ENCODE results near the gene PATJ. TPM values are rescaled to one million over a fixed set of nuclear protein-coding genes. Genes with fewer than 3 reads are reported as not detected.
"Not testable (repeated sequence)": the region's sequence is repeated elsewhere in the genome, so short reads cannot be mapped to it uniquely, and the experiment has no call there.

Gene PATJ
- total RNA-seq, 1 donor from 2014 or later: 5.7 TPM

DNA sequence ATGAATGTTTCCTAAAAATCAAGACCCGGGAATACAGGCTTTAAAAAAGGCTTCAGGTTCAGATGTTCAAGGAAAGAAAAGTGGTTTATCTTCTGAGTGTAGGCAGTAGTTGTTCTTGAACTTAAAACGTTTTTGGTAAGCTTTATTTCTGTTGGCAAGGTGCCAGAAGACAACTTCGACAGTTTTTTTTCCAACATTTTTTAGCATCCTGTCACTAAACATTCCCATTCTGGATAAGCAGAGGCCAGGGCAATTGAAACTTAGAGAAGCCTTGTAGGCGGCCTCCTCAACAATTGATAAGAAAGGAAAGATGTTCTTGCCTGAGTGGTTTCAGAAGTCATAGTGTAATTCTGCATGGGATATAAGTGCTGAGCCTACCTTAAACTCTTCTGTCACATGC lies 66.7 kb downstream of the PATJ start:
- Histone ChIP-seq H3K36me3 (ENCODE audit: control insufficient read depth in 3 of 3, insufficient read depth in 3 of 3, low read length in 3 of 3) (no peaks in the 10 kb centered on the region), H3K9ac (ENCODE audit: low read depth in 1 of 3, low read length in 3 of 3) (no peak overlapping the region), H3K4me3 (ENCODE audit: low read length in 3 of 3) (no peak overlapping the region), H3K27ac (ENCODE audit: low read depth, low read length) (no peak overlapping the region), H3K27me3 (ENCODE audit: control insufficient read depth in 3 of 3, insufficient read depth in 3 of 3, low read length in 3 of 3) (no peaks in the 10 kb centered on the region), H3K4me1 (ENCODE audit: control insufficient read depth in 3 of 3, insufficient read depth in 3 of 3, low read length in 3 of 3) (no peaks in the 10 kb centered on the region), H3K9me3 (ENCODE audit: control insufficient read depth in 3 of 3, low read length in 3 of 3) (no peaks in the 10 kb centered on the region)

- no peak overlapping the region for H3K27ac ChIP-seq (ENCODE audit: low read depth, low read length)
- peaks cover 0 to 3% (median 0%) of the 10 kb centered on the region in 3 donors for H3K36me3 ChIP-seq (ENCODE audit: control insufficient read depth in 3 of 3, insufficient read depth in 3 of 3, low read length in 3 of 3)
- H3K9ac ChIP-seq (ENCODE audit: low read depth in 1 of 3, low read length in 3 of 3): no peak overlapping the region
- H3K4me1 ChIP-seq (ENCODE audit: control insufficient read depth in 3 of 3, insufficient read depth in 3 of 3, low read length in 3 of 3): no peaks in the 10 kb centered on the region
- no peak overlapping the region for H3K4me3 ChIP-seq (ENCODE audit: low read length in 3 of 3)
- no peaks in the 10 kb centered on the region for H3K9me3 ChIP-seq (ENCODE audit: control insufficient read depth in 3 of 3, low read length in 3 of 3)
- H3K27me3 ChIP-seq (ENCODE audit: control insufficient read depth in 3 of 3, insufficient read depth in 3 of 3, low read length in 3 of 3): no peaks in the 10 kb centered on the region
Observed at GRCh38 chr1:61812916-61813315, 70.6 kb downstream of the PATJ start.

DNA sequence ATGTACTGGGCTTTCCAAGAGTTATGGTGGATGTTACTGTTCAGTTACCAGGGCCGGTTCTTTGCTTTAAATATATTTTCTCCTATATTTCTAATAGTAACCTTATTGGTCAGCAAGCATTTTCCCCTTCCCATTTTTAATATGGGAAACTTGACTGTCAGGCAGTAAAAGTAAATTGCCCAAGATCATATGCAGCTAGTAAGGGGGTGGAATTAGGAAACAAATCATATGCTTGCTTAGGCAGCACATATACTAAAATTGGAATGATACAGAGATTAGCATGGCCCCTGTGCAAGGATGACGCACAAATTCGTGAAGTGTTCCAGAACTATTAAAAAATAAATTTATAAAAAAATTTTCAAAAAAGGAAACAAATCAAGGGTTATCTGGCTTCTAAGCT lies 73.9 kb downstream of the PATJ start:
- H3K27ac ChIP-seq (ENCODE audit: low read depth, low read length): no peak overlapping the region

DNA sequence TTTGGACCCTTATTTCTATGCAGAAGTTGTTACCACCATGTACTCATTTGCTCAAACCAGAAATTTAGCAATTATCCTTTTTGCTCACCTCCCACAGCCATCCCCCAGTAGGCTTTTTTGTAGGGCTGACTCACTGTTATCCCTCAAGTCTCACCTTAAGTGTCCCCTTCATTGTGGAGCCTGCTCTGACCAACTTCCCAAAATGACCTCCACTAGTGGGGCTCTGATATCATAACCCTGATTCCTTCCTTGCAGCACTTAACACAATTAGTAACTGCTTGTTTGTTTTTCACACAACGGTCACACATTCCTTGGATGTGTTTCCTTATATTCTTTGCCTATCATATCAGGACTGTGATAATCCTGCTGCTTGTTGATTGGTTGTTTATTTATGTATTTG lies 76.7 kb downstream of the PATJ start:
- no peak overlapping the region for H3K27ac ChIP-seq (ENCODE audit: low read depth, low read length)
- peaks cover 0 to 15% (median 0%) of the 10 kb centered on the region in 3 donors for H3K36me3 ChIP-seq (ENCODE audit: control insufficient read depth in 3 of 3, insufficient read depth in 3 of 3, low read length in 3 of 3)
- H3K9me3 ChIP-seq (ENCODE audit: control insufficient read depth in 3 of 3, low read length in 3 of 3): no peaks in the 10 kb centered on the region
- H3K27me3 ChIP-seq (ENCODE audit: control insufficient read depth in 3 of 3, insufficient read depth in 3 of 3, low read length in 3 of 3): no peaks in the 10 kb centered on the region
- no peaks in the 10 kb centered on the region for H3K4me1 ChIP-seq (ENCODE audit: control insufficient read depth in 3 of 3, insufficient read depth in 3 of 3, low read length in 3 of 3)
- no peak overlapping the region for H3K4me3 ChIP-seq (ENCODE audit: low read length in 3 of 3)
- no peak overlapping the region for H3K9ac ChIP-seq (ENCODE audit: low read depth in 1 of 3, low read length in 3 of 3)

More for the DNA sequence above, 73.9 kb downstream of the PATJ start:
- Histone ChIP-seq H3K9ac (ENCODE audit: low read depth in 1 of 3, low read length in 3 of 3) (no peak overlapping the region), H3K36me3 (ENCODE audit: control insufficient read depth in 3 of 3, insufficient read depth in 3 of 3, low read length in 3 of 3) (peaks cover 0 to 5% (median 0%) of the 10 kb centered on the region in 3 donors), H3K27me3 (ENCODE audit: control insufficient read depth in 3 of 3, insufficient read depth in 3 of 3, low read length in 3 of 3) (no peaks in the 10 kb centered on the region), H3K4me1 (ENCODE audit: control insufficient read depth in 3 of 3, insufficient read depth in 3 of 3, low read length in 3 of 3) (no peaks in the 10 kb centered on the region), H3K9me3 (ENCODE audit: control insufficient read depth in 3 of 3, low read length in 3 of 3) (no peaks in the 10 kb centered on the region), H3K4me3 (ENCODE audit: low read length in 3 of 3) (no peak overlapping the region)

GRCh38 chr1:61819421-61819820 lies 77.1 kb downstream of the PATJ start:
- no peak overlapping the region for H3K9ac ChIP-seq (ENCODE audit: low read depth in 1 of 3, low read length in 3 of 3)
- H3K27me3 ChIP-seq (ENCODE audit: control insufficient read depth in 3 of 3, insufficient read depth in 3 of 3, low read length in 3 of 3): no peaks in the 10 kb centered on the region
- no peak overlapping the region for H3K4me3 ChIP-seq (ENCODE audit: low read length in 3 of 3)
- H3K27ac ChIP-seq (ENCODE audit: low read depth, low read length): no peak overlapping the region
- H3K9me3 ChIP-seq (ENCODE audit: control insufficient read depth in 3 of 3, low read length in 3 of 3): no peaks in the 10 kb centered on the region
- H3K4me1 ChIP-seq (ENCODE audit: control insufficient read depth in 3 of 3, insufficient read depth in 3 of 3, low read length in 3 of 3): no peaks in the 10 kb centered on the region
- peaks cover 1 to 16% (median 2%) of the 10 kb centered on the region in 3 donors for H3K36me3 ChIP-seq (ENCODE audit: control insufficient read depth in 3 of 3, insufficient read depth in 3 of 3, low read length in 3 of 3)

DNA sequence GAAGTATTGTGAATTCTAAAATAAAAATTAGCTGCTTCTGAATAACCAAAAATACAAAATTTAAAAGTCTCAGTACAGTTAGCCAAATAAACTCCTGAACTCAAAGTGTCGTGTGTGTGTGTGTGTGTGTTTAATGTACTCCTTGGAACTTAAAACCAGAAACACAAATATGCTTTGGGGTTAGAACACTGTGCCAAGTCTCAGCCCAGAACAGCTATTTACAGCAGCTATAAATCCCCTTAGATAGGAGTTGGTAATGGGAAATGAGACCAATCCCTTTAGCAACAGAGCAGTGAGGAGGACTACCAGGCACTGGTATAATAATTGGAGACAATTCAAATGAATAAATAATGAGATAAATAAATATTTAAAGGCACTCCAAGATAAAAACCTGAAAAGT lies 83.1 kb downstream of the PATJ start:
- peaks cover 3 to 20% (median 10%) of the 10 kb centered on the region in 3 donors for H3K36me3 ChIP-seq (ENCODE audit: control insufficient read depth in 3 of 3, insufficient read depth in 3 of 3, low read length in 3 of 3)
- H3K9ac ChIP-seq (ENCODE audit: low read depth in 1 of 3, low read length in 3 of 3): no peak overlapping the region
- no peaks in the 10 kb centered on the region for H3K9me3 ChIP-seq (ENCODE audit: control insufficient read depth in 3 of 3, low read length in 3 of 3)
- no peaks in the 10 kb centered on the region for H3K27me3 ChIP-seq (ENCODE audit: control insufficient read depth in 3 of 3, insufficient read depth in 3 of 3, low read length in 3 of 3)
- H3K4me3 ChIP-seq (ENCODE audit: low read length in 3 of 3): no peak overlapping the region
- H3K27ac ChIP-seq (ENCODE audit: low read depth, low read length): no peak overlapping the region
- H3K4me1 ChIP-seq (ENCODE audit: control insufficient read depth in 3 of 3, insufficient read depth in 3 of 3, low read length in 3 of 3): no peaks in the 10 kb centered on the region

- Histone ChIP-seq H3K4me1 (ENCODE audit: control insufficient read depth in 3 of 3, insufficient read depth in 3 of 3, low read length in 3 of 3) (no peaks in the 10 kb centered on the region), H3K27me3 (ENCODE audit: control insufficient read depth in 3 of 3, insufficient read depth in 3 of 3, low read length in 3 of 3) (no peaks in the 10 kb centered on the region), H3K9ac (ENCODE audit: low read depth in 1 of 3, low read length in 3 of 3) (no peak overlapping the region), H3K9me3 (ENCODE audit: control insufficient read depth in 3 of 3, low read length in 3 of 3) (no peaks in the 10 kb centered on the region), H3K27ac (ENCODE audit: low read depth, low read length) (no peak overlapping the region), H3K4me3 (ENCODE audit: low read length in 3 of 3) (no peak overlapping the region), H3K36me3 (ENCODE audit: control insufficient read depth in 3 of 3, insufficient read depth in 3 of 3, low read length in 3 of 3) (peaks cover 3 to 10% (median 9%) of the 10 kb centered on the region in 3 donors)
Observed at GRCh38 chr1:61828805-61829204, 86.5 kb downstream of the PATJ start.

- Histone ChIP-seq H3K36me3 (ENCODE audit: control insufficient read depth in 3 of 3, insufficient read depth in 3 of 3, low read length in 3 of 3) (no peaks in the 10 kb centered on the region), H3K9me3 (ENCODE audit: control insufficient read depth in 3 of 3, low read length in 3 of 3) (no peaks in the 10 kb centered on the region), H3K9ac (ENCODE audit: low read depth in 1 of 3, low read length in 3 of 3) (no peak overlapping the region), H3K4me3 (ENCODE audit: low read length in 3 of 3) (no peak overlapping the region), H3K27me3 (ENCODE audit: control insufficient read depth in 3 of 3, insufficient read depth in 3 of 3, low read length in 3 of 3) (no peaks in the 10 kb centered on the region), H3K4me1 (ENCODE audit: control insufficient read depth in 3 of 3, insufficient read depth in 3 of 3, low read length in 3 of 3) (peaks cover 3 to 7% (median 5%) of the 10 kb centered on the region in 3 donors), H3K27ac (ENCODE audit: low read depth, low read length) (peak overlapping the region; percentile 39)
Observed at GRCh38 chr1:61836649-61837048, 94.4 kb downstream of the PATJ start.

DNA sequence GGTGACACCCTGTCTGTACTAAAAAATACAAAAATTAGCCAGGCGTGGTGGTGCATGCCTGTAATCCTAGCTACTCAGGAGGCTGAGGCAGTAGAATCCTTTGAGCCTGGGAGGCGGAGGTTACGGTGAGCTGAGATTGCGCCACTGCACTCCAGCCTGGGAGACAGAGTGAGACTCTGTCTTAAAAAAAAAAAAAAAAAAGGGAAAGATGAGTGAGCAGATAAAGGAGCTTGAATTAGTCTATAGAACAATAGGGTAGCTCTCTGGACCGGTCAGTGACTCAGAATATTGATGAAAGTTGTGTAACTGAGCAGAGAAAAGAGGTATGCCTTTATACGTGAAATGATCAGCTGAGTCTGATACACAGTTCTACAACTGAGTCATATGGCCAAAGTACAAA lies 95.3 kb downstream of the PATJ start:
- H3K27ac ChIP-seq (ENCODE audit: low read depth, low read length); H3K27me3 ChIP-seq (ENCODE audit: control insufficient read depth in 3 of 3, insufficient read depth in 3 of 3, low read length in 3 of 3); H3K36me3 ChIP-seq (ENCODE audit: control insufficient read depth in 3 of 3, insufficient read depth in 3 of 3, low read length in 3 of 3); H3K4me3 ChIP-seq (ENCODE audit: low read length in 3 of 3); H3K9me3 ChIP-seq (ENCODE audit: control insufficient read depth in 3 of 3, low read length in 3 of 3); H3K9ac ChIP-seq (ENCODE audit: low read depth in 1 of 3, low read length in 3 of 3); H3K4me1 ChIP-seq (ENCODE audit: control insufficient read depth in 3 of 3, insufficient read depth in 3 of 3, low read length in 3 of 3): not testable (repeated sequence)

DNA sequence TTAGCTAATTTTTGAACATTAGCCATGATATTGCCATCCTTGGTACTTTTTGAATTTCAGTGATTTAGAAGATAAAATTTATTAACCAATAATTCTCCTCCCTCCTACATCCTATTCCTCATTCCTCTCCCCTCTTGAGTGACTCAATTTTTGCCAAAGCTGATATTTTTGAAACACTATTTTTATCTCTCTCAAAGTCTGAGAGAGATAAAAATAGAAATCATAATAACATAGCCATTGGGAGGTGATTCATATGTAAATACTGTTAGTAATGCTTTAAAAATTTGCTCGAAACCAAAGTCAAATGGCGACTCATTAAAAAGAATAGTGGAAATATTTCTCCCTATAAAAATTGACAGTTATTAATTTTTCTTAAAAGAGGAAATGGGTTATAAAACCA lies 97.4 kb downstream of the PATJ start:
- Histone ChIP-seq H3K36me3 (ENCODE audit: control insufficient read depth in 3 of 3, insufficient read depth in 3 of 3, low read length in 3 of 3) (no peaks in the 10 kb centered on the region), H3K9ac (ENCODE audit: low read depth in 1 of 3, low read length in 3 of 3) (no peak overlapping the region), H3K4me3 (ENCODE audit: low read length in 3 of 3) (no peak overlapping the region), H3K27me3 (ENCODE audit: control insufficient read depth in 3 of 3, insufficient read depth in 3 of 3, low read length in 3 of 3) (no peaks in the 10 kb centered on the region), H3K27ac (ENCODE audit: low read depth, low read length) (no peak overlapping the region), H3K9me3 (ENCODE audit: control insufficient read depth in 3 of 3, low read length in 3 of 3) (no peaks in the 10 kb centered on the region), H3K4me1 (ENCODE audit: control insufficient read depth in 3 of 3, insufficient read depth in 3 of 3, low read length in 3 of 3) (peaks cover 3 to 7% (median 5%) of the 10 kb centered on the region in 3 donors)

DNA sequence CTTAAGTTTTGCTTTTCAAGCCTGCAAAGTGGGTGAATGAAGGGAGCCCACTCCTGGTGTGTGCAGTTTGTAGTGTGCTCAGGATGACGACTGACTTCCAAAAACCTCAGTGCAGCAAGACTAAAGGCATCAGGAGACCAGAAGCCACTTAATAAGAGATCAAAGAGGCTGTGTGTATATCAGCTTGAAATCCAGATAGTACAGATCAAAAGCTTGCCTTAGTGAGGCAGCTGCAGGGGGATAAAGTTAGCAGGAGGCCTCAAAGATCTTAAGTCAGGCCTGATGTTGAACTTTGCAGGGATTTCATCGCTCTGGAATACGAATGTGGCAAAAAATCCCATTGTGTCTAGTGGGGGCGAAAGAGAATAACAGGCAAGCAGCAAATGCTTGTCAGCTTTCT lies 99.8 kb downstream of the PATJ start:
- peak overlapping the region in 1 of 3 donors; percentile 30 for H3K9ac ChIP-seq (ENCODE audit: low read depth in 1 of 3, low read length in 3 of 3)

More for the DNA sequence above, 99.8 kb downstream of the PATJ start:
- Histone ChIP-seq H3K27me3 (ENCODE audit: control insufficient read depth in 3 of 3, insufficient read depth in 3 of 3, low read length in 3 of 3) (no peaks in the 10 kb centered on the region), H3K9me3 (ENCODE audit: control insufficient read depth in 3 of 3, low read length in 3 of 3) (no peaks in the 10 kb centered on the region), H3K36me3 (ENCODE audit: control insufficient read depth in 3 of 3, insufficient read depth in 3 of 3, low read length in 3 of 3) (no peaks in the 10 kb centered on the region), H3K4me3 (ENCODE audit: low read length in 3 of 3) (no peak overlapping the region), H3K27ac (ENCODE audit: low read depth, low read length) (no peak overlapping the region), H3K4me1 (ENCODE audit: control insufficient read depth in 3 of 3, insufficient read depth in 3 of 3, low read length in 3 of 3) (peaks cover 0 to 5% (median 0%) of the 10 kb centered on the region in 3 donors)

All from skeletal muscle tissue (tissue), 4 donors.